Measurements from ENCODE around the gene CTNNA3. TPM values are rescaled to one million over a fixed set of nuclear protein-coding genes. Genes with fewer than 3 reads are reported as not detected.

Gene CTNNA3
- total and polyA plus RNA-seq, 2 donors (not counting 3 experiments of a cell fraction or from before 2014, with no cell fraction given) = not detected

DNA sequence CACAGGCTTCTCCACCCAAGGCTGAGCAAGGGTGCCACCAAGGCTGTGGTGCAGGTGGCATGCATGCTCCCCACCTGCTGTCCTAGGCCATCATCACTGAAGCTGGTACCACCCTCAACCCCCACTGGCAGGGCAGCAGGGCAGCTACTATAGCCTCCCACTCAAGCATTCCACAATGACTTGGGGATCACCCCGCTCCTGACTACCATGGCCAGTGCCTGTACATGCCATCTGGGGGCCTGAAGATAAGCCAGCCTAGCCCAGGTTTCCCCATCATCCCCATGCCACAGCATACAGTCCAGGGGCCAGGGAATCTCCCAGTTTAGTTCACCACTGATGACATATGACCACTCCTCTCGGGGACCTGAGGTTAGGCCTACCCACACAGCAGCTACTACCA, 1281.1 kb downstream of the CTNNA3 start:
- no TSS peak for BruUV-seq (replicated peaks)
- H4K20me1 ChIP-seq (replicated peaks; ENCODE audit: control insufficient read depth, extremely low read depth, insufficient read depth, low read length) = no peaks in the 10 kb centered on the region
- H3K4me2 ChIP-seq (ENCODE audit: insufficient read depth, low read length) = no peak overlapping the region
- dilution Hi-C loops (cut with MboI; ENCODE audit: extremely low pct_ligation_motif_present, low sequenced_read_pairs) = no loop called here
- POLR2A ChIA-PET = no interaction called here
- no peak overlapping the region for H3K27ac ChIP-seq (ENCODE audit: insufficient read depth, low read depth, low read length)
- DNase-seq (ENCODE audit: low read depth, low spot score) = no peak
- TF ChIP-seq MYC (IDR thresholded peaks at IDR 0.05; ENCODE audit: low read depth, low read length) (no peak), FOS (IDR thresholded peaks at IDR 0.05; ENCODE audit: borderline replicate concordance, insufficient read depth, low read length) (no peak)
- H3K9ac ChIP-seq (replicated peaks; ENCODE audit: extremely low read depth, insufficient read depth, low read length) = no peak overlapping the region
- H3K27me3 ChIP-seq (ENCODE audit: control insufficient read depth in 2 of 2, insufficient read depth in 2 of 2, low read length in 2 of 2) = no peaks in the 10 kb centered on the region
- no peaks in the 10 kb centered on the region for H3K79me2 ChIP-seq (ENCODE audit: control insufficient read depth, insufficient read depth, low read length)
- no peak overlapping the region for H2AFZ ChIP-seq (ENCODE audit: low read depth, low read length)
- no peaks in the 10 kb centered on the region for H3K36me3 ChIP-seq (ENCODE audit: control insufficient read depth in 2 of 2, extremely low read depth in 1 of 2, insufficient read depth in 2 of 2, low read length in 2 of 2)
- no peak for FAIRE-seq
- H3K9me3 ChIP-seq (replicated peaks; ENCODE audit: control insufficient read depth, insufficient read depth, low read length) = peaks cover 5% of the 10 kb centered on the region
- CTCF ChIA-PET = no interaction called here
- no peaks in the 10 kb centered on the region for H3K4me1 ChIP-seq (ENCODE audit: control insufficient read depth, extremely low read depth, insufficient read depth, low read length)
- no peak overlapping the region for H3K4me3 ChIP-seq (replicated peaks in 1 of 3; ENCODE audit: insufficient read depth in 1 of 3, low read depth in 1 of 3, low read length in 3 of 3)
- H3K9me1 ChIP-seq (replicated peaks; ENCODE audit: control insufficient read depth, extremely low read depth, insufficient read depth, low read length) = no peaks in the 10 kb centered on the region
- intact Hi-C loops (cut with micrococcal nuclease) = no loop called here

DNA sequence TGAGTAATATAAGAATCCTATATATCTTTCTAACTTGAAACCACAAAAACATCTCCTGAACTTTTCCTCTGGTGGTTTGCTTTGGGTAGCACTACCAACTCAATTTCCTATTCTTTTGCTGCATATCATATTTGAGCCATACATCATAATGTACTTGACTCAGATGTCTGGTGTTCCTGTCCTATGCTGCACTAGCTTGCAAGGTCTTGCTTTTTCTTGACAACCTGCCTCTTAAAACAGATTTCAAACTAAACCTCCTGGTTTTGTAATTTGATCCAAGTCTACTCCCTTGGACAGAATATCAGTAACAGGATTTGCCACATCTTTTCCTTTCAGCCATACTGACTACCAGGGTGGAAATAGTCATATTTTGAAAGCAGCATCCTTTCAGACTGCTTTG, 1290.4 kb downstream of the CTNNA3 start:
- Histone ChIP-seq H3K4me1 (ENCODE audit: control insufficient read depth, extremely low read depth, insufficient read depth, low read length) (no peaks in the 10 kb centered on the region), H3K9ac (replicated peaks; ENCODE audit: extremely low read depth, insufficient read depth, low read length) (no peak overlapping the region), H3K9me3 (replicated peaks; ENCODE audit: control insufficient read depth, insufficient read depth, low read length) (peaks cover 4% of the 10 kb centered on the region), H2AFZ (ENCODE audit: low read depth, low read length) (no peak overlapping the region), H4K20me1 (replicated peaks; ENCODE audit: control insufficient read depth, extremely low read depth, insufficient read depth, low read length) (no peaks in the 10 kb centered on the region), H3K4me3 (replicated peaks in 1 of 3; ENCODE audit: insufficient read depth in 1 of 3, low read depth in 1 of 3, low read length in 3 of 3) (no peak overlapping the region), H3K27me3 (ENCODE audit: control insufficient read depth in 2 of 2, insufficient read depth in 2 of 2, low read length in 2 of 2) (no peaks in the 10 kb centered on the region), H3K27ac (ENCODE audit: insufficient read depth, low read depth, low read length) (no peak overlapping the region), H3K4me2 (ENCODE audit: insufficient read depth, low read length) (no peak overlapping the region), H3K9me1 (replicated peaks; ENCODE audit: control insufficient read depth, extremely low read depth, insufficient read depth, low read length) (no peaks in the 10 kb centered on the region), H3K79me2 (ENCODE audit: control insufficient read depth, insufficient read depth, low read length) (no peaks in the 10 kb centered on the region), H3K36me3 (ENCODE audit: control insufficient read depth in 2 of 2, extremely low read depth in 1 of 2, insufficient read depth in 2 of 2, low read length in 2 of 2) (no peaks in the 10 kb centered on the region)
- DNase-seq (ENCODE audit: low read depth, low spot score) = no peak
- no peak for FAIRE-seq
- TF ChIP-seq, protein P1, sequence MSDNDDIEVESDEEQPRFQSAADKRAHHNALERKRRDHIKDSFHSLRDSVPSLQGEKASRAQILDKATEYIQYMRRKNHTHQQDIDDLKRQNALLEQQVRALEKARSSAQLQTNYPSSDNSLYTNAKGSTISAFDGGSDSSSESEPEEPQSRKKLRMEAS (IDR thresholded peaks at IDR 0.05; ENCODE audit: insufficient read depth, insufficient read length) = no peak
- TF ChIP-seq MYC (IDR thresholded peaks at IDR 0.05; ENCODE audit: low read depth, low read length) = no peak
- TF ChIP-seq POLR2A (IDR thresholded peaks at IDR 0.05; ENCODE audit: low read depth, low read length) = no peak
- ChIA-PET CTCF (no interaction called here), POLR2A (no interaction called here)
- intact Hi-C loops (cut with micrococcal nuclease) (no loop called here), dilution Hi-C loops (cut with MboI; ENCODE audit: extremely low pct_ligation_motif_present, low sequenced_read_pairs) (no loop called here)
- no TSS peak for BruUV-seq (replicated peaks)
